DMS114 treated with DMSO at 0.1 percent for 48 hours (cell line): ENCODE results near the gene RHBDD3.

Experiments
- DNase-seq: peaks from one replicate; lab custom pipeline; 2025; ENCODE audit not compliant: unreplicated experiment; lab: John Stamatoyannopoulos, UW

The RHBDD3 gene

DNA sequence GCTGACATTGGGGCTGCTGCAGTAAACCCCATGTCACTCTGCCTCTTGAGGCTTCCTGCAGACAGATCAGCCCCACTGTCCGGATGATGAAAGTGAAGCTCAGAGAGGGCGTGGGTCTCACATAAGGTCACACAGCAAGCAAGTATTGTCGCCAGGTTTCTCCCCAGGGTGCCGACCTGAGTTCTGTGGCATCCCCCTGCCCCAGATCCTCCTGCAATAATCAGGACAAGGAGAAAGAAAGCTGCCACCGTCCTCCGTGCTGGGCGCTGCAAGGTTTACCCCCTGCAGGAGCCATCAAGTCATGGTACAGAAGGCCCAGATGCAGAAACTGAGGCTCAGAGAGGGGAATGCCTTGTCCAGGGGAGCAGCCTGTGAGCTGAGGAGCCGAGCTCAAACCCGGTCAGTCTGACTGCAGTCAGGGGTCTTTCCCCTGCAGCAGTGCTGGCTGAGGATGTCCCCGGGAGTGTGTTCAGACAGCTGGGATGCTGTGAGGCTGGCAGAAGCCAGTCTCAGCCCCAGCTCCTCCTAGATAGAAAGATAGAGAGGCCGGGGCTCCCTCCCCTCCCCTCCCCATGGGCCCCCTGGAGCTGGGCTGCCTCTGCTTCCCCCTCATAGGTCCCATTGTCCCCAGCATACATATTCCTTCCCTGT, 48.9 kb downstream of the RHBDD3 start:
- DNase-seq: no peak

DNA sequence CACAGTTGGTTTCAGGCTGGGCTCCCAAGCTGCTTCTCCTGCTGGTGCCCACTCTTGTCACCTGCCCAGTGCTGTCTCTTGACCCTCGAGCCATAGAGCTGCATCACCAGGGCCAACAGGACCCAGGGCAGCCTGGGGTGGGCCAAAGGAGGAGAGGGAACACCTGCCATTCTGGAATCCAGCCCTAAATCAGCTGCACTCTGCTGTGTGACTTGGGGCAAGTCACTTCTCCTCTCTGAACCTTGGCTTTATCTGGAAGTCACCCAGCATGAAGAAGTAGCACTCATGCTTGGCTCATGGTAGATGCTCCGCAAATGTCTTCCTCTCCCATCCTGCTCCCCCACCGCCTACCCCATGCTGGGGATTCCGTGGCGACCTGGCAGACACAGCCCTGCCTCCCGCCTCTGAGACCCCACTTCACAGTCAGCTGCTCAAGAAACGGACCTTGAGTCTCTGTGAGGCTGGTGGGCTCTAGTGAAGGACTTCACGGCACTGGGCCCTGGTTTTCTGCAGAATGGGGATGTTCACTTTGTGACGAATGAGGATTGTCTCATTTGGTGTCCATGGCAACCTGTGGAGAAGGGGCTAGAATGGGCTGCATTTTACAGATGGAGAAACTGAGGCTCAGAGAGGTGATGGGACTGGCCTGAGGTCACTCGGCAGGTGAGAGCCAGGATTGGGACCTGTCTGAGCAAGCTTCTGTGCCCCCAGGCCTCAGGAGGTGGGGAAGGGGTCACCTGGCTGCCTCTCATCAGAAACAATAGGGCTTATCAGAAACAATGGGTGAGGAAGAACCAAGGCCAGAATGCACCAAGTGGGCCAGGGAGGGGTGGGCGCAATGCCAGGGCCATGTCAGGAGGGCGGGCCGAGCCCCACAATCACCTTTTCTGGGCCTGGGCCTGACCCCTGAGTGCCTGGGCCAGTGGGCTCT, 49.7 kb downstream of the RHBDD3 start:
- DNase-seq: no peak

DNA sequence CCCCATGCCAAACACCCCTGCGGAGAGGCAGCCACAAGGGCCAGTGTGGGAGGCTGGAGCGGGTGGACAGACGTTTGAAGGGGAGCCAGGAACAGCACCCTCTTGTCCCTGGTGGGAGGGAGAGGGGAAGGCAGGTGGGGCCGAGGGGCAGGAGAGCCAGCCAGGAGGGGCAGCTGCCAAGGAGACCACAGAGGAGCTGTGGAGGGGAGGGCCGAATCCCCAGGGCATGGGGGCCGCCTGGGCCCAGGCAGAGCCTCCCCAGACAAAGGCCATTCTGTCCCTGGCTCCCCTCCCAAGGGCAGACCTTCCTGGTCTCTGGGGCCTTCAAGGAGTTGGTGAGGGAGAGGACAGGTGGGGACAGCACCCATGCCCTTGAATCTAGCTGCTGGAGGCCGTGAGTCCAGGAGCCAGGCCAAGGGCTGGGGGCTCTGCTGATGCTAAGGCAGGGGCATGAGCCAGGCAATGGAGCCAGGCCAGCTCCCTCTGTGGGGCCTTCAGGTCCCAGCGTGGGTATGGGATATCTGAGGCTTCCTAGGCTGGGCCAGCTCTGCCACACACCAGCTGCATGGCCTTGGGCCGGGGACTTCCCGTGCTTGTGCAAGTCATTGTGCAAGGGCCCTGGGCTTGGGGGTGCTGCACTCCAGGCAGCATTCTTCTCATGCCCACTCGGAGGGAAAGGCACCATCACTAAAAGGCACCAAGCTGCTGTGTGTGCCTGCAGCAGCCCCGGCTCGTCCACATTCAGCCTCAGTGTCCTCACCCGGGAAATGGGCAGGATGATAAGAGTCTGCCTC, 50.7 kb downstream of the RHBDD3 start:
- DNase-seq: no peak

DNA sequence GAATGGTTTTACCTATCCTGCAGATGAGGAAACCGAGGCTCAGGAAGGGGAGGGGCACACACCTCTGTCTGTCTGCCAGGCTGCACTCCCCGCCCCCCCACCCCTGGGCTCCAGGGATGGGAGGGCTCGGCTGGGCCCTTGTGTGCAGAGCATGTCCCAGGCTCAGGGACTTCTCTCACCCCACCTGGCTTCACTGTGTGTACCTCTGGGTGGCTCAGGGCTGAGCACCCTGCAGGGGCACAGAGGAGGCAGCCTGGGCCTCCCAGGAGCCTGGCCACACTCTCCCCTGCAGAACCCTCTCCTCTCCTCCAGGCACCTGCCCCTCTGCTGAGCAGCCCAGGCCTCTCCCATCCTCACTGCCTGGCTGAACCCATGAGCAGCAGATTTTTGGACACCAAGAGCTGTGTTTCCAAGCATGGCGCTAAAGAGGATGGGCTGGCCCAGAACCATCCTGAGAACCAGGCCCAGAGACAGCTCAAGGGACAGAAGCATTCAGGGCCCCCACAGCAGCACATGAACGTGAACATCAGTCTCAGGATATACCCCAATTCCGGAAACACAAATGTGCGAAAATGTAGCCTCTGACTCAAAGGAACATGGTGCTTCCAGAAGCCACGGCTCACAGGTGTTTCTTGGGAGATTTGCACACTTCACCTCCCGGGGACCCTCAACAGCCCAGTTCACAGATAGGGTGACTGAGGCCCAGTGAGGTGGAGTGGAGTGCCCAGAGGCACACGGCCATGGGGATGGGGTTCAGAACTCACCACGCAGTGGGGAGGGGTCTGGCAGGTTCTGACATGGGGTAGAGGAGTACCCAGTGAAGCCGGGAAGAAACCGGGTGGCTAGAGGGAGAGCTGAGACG, 51.5 kb downstream of the RHBDD3 start:
- no peak for DNase-seq

DNA sequence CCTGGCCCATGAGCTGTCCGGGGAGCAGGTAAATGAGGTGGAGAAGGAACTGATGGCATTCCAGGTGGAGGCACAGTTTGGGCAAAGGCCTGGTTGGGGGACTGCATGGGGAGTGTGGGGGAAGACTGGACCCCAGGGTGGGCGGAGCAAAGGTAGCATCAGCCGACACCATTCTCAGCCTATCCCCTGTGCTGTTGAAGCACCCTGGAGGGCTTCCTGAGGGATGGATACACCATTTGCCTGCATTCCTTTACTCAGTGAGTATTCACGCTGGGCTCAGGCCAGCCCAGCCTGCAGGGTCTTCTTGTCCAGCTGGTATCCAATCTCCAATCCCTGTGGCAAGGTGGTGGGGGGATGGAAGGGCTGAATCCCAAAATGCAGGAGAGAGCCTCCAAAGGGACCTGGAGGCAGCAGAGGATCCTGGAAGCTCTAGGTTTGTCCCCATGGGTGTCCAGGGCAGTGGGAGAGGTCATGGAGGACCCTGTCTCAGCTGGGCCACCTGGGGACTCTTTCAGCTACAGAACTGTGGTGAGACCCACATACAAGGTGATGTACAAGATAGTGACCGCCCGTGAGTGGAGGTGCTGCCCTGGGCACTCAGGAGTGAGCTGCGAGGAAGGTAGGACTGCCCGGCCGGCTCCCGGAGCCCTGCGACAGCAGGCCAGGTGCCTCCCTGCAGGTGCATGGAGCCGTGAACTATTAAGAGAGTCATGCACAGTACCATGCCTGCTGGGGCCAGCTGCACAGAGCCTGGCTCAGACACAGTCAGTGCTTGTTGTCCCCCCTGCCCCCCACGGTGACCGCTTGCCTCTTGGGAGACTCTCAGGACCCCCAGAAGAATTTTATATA, 52.5 kb downstream of the RHBDD3 start:
- DNase-seq: no peak

DNA sequence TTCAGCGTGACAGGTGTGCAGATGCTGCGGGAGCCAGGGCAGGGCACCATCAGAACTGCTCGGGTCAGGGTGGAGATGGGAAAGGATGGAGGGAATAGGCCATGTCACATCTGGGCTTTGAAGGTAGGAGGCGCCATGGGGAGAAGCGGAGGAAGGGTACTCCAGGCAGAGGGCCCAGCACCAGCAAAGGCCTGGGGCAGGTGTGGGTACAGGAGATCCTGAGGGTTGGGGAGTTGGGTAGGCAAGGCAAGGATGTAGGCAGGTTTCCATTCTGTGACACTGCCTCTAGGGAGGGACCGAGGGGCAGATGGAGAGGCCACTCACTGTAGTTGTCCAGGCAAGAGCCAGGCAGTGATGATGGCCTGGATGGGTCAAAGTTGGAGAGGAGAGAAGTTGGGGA, 53.5 kb downstream of the RHBDD3 start:
- DNase-seq: no peak

DNA sequence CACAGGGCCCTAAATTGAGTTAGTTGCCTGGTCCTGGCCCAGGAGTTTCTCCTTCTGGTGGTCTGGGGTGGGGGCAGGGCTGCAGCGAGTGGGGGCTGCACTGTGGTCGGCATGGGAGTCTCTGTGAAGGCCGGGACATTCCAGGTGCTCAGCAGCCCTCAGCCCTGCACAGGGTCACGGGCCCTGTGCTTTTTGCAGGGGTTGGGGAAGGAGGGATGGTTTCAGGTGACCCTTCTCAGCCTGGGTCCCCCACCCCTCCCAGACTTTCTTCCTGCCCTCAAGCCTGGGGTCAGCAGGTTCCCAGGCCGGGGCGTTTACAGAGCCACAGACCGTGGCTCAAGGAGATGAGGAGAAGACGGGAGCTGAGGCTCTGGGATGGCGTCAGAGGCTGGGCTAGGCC, 54.3 kb downstream of the RHBDD3 start:
- no peak for DNase-seq

DNA sequence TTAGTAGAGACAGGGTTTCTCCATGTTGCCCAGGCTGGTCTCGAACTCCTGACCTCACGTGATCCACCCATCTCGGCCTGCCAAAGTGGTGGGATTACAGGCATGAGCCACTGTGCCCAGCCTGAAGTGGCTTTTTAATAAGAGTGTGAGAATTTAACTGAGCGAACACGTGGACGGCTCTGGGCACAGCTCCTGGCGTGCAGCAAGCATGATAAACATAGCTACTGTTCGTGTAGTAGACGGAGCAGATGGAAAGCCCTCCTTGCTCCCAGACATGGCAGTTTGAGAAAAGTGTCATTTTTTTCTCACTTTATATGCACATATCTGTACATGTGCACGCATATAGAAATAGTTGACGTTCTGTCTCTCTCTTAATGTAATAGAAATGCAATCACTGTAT, 55.0 kb downstream of the RHBDD3 start:
- no peak for DNase-seq

DNA sequence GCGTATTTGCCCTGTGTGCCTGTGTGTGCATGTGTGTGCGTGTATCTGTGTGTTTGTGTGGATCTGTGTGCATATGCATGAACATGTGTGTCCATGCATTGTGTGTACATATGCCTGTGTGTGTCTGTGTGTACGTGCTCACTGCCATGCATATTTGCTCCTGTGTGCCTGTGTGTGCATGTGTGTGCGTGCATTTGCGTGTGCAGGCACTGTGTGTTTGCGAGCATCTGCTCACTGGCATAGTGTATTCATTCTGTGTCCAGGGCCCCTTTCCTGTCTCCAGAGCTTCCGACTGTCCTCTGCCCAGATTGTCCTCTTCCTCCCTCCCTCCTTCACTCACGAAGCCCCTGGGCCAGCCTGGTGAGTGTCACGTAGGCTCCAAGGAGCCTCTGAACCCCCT, 56.3 kb downstream of the RHBDD3 start:
- no peak for DNase-seq

DNA sequence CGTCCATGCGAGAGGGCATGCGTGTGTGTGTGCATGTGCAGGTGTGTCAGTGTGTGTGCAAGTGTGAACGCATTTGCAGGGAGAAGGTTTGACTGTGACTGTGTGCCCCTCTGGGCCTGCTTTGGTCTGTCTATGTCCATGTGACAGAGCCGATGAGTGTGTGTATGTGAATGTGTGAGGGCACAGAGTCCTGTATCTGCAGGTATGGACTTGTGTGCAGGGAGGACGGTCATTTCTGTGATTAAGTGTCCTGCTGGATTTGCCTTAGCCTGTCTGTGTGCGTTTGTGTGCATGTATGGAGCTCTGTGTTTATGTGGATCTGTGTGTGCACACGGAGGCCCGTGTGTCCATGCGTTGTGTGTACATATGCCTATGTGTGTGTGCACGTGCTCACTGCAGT, 56.7 kb downstream of the RHBDD3 start:
- no peak for DNase-seq
